Adrenal gland (tissue), 12 donors: Measurements from ENCODE around the gene CDH3. TPM values are rescaled to one million over a fixed set of nuclear protein-coding genes. Genes with fewer than 3 reads are reported as not detected.

Source experiments
- DNase-seq, 7 donors: peaks; one replicate each; pipeline ENCODE4 v3.0.0-alpha.2; 2019 to 2020
- H3K27ac ChIP-seq, 5 donors: fragments of 200-600 bp; sonication (generic) in 4 of 5; 1 replicate in 3 of 5; 2 replicates in 2 of 5; pipeline versions ENCODE4 v1.5.1 to v1.8.0; 2016 to 2020; ENCODE audit warnings: mild to moderate bottlenecking in 1 of 5
- H3K27me3 ChIP-seq: fragments of 200-600 bp; 2 replicates; pipeline ENCODE4 v1.8.0; 2021
- H3K36me3 ChIP-seq, 2 donors: fragments of 200-600 bp; replicated peaks in 1 of 2; 1 replicate in 1 of 2; 2 replicates in 1 of 2; pipeline versions ENCODE4 v1.5.1 to v1.8.0; 2018 to 2022
- H3K4me1 ChIP-seq, 2 donors: fragments of 200-600 bp; replicated peaks in 1 of 2; 1 replicate in 1 of 2; 2 replicates in 1 of 2; pipeline versions ENCODE4 v1.5.1 to v1.8.0; 2018 to 2021
- H3K4me3 ChIP-seq, 4 donors: fragments of 200-600 bp; sonication (generic) in 3 of 4; one replicate each; pipeline ENCODE4 v1.5.1; 2016 to 2018
- H3K9me3 ChIP-seq, 3 donors: fragments of 200-600 bp; sonication (generic) in 1 of 3; replicated peaks in 1 of 3; 1 replicate in 2 of 3; 2 replicates in 1 of 3; pipeline versions ENCODE4 v1.5.1 to v1.8.0; 2016 to 2021
- CTCF ChIP-seq, 6 experiments: fragments of 450-650 bp in 4 of 6; fragments of 200-600 bp in 2 of 6; sonication (generic) in 1 of 6; IDR thresholded peaks; 1 replicate in 5 of 6; 2 replicates in 1 of 6; pipeline versions ENCODE4 v1.5.1 to v1.8.0; 2016 to 2021; ENCODE audit warnings: antibody characterized with exemption in 6 of 6, mild to moderate bottlenecking in 2 of 6, moderate library complexity in 1 of 6
- POLR2A ChIP-seq, 2 donors: fragments of 450-650 bp; IDR thresholded peaks; one replicate each; pipeline ENCODE4 v1.6.1; 2017; ENCODE audit warnings: antibody characterized with exemption in 2 of 2, mild to moderate bottlenecking in 2 of 2, moderate library complexity in 1 of 2
- WGBS, 4 donors: extraction: QIAGEN DNeasy Blood & Tissue Kit in 2 of 4; methylation state at CpG; one replicate each; pipeline versions ENCODE4 v1.1.5 to v1.1.7; 2013 to 2017; 5-methylcytosine and 5-hydroxymethylcytosine counted together
- intact Hi-C, 2 donors: fragments of 100-400 bp; cut with DNase I; formaldehyde crosslinking; loops; one replicate each; pipeline versions ENCODE4 v1.14.1 to v1.15.0; 2022 to 2023
- polyA plus RNA-seq, 3 donors: library from polyadenylated mRNA; stranded (reverse); fragments of 200-250 nt in 2 of 3; fragments of 350-450 nt in 1 of 3; fragmentation: Illumina TruSeq in 1 of 3; extraction: RNeasy Lipid Tissue Mini Kit (QIAGEN cat#74804) in 1 of 3; gene quantifications; one replicate each; pipeline ENCODE4 v1.2.3, GENCODE V29; 2013 to 2014
- total RNA-seq, 9 donors: library from RNA; depleted of rRNA in 4 of 9; stranded (reverse); fragments of >200 nt in 4 of 9; fragments of 120-200 nt in 1 of 9; fragmentation: NEBNext Ultra II Directional in 1 of 9; extraction: Animal tissue kit (Norgen Biotek cat#: 25700) in 1 of 9; gene quantifications; one replicate each; pipeline versions ENCODE4 v1.1.0 to v1.2.4, GENCODE V29; 2013 to 2023
- donor health status: healthy with polysubstance abuse.
- donor health status: Bipolar disorder and iron deficiency.
- donor health status: DM: yes; HTN: yes; CAD: no.
- donor health status: DM: no; HTN: no; CAD: no.
- donor health status: DM: no; HTN: no; CAD: no.
- donor health status: DM: yes; HTN: yes; CAD: no.

CDH3 gene
- total and polyA plus RNA-seq, 12 donors: 0.16 to 3.3 (median 1.0) TPM; not detected in 1

DNA sequence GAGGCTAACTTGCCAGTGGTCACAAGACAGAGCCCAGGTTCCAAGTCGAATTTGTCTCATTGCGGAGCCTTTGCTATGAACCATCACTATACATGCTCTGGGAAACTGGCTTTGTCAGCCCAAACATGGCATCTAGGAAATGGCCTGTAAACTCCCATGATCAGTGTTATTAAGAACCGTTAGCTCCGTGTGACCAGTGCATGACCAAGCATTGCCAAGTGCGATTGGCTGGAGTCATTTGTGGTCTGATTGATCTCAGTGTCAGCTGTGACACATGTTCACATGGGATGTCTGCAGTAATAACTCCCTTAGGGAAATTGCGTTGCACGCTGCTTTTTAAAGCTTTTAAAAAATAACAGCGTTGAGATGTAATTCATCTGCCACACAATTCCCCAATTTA lies 18.6 kb upstream of the CDH3 start:
- intact Hi-C loops: no loop called here
- Histone ChIP-seq H3K27ac (no peak overlapping the region), H3K36me3 (no peaks in the 10 kb centered on the region), H3K4me3 (no peak overlapping the region), H3K4me1 (no peaks in the 10 kb centered on the region), H3K9me3 (no peaks in the 10 kb centered on the region), H3K27me3 (no peaks in the 10 kb centered on the region)
- 83 to 90% (median 88%) methylated on average over 8 of the region's 8 CpGs for WGBS, 4 donors
- no peak for DNase-seq
- TF ChIP-seq POLR2A (IDR thresholded peaks at IDR 0.05) (no peak), CTCF (IDR thresholded peaks at IDR 0.05) (no peak)

DNA sequence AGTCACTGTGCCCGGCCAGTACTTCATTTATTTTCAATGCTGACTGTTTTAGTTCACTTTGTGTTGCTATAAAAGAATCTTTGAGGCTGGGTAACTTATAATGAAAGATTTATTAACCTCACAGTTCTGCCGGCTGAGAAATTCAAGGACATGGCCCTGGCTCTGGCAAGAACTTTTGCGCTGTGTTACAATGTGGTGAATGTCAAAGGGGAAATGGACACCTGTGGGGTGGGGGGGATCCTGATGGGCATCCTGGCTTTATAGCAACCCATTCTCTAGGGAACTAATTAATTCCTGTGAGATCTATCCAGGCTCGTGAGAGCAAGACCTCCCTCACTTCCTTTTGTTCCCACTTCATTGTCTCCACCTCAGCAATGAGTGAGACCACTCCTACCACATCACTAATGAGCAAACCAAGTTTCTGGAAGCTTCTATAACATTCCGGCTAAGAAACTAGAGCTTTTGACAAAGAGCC lies 17.1 kb upstream of the CDH3 start:
- H3K4me1 ChIP-seq: no peaks in the 10 kb centered on the region
- peak in 5 of 7 donors; percentile 17 to 32 (median 21) for DNase-seq
- intact Hi-C loops: no loop called here

DNA sequence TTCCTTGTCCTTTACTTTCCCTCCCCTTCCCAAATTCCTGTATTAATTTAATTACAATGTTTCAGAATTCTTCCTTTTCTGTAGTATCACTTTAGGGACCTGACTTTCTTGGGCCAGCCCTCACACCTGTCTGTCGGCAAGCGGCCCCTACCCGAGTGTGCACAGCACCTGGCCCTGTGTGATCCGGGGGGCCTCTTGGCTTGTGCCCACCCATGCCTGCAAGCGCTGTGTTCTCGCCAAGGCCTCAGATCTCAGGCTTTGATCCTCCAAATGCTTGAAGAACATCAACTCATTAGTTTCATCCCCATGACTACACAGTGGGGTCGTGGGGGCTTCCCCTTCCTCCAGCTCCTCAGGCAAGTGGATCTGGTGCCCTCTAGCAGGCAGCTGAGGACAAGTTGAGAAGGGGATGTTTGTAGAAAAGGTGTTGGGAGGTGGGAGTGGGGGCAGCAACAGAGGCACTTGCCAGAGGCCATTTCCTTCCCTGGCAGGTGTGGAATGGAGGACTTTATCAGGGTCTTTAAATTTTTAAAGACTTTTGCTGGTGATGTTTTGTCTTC lies 15.7 kb upstream of the CDH3 start:
- no peaks in the 10 kb centered on the region for H3K4me1 ChIP-seq
- no peaks in the 10 kb centered on the region for H3K36me3 ChIP-seq
- H3K9me3 ChIP-seq: no peaks in the 10 kb centered on the region
- no peak overlapping the region for H3K4me3 ChIP-seq
- 70 to 79% (median 72%) methylated on average over 6 to 7 of the region's 7 CpGs for WGBS, 4 donors
- intact Hi-C loops: no loop called here
- TF ChIP-seq CTCF (IDR thresholded peaks at IDR 0.05) (no peak), POLR2A (IDR thresholded peaks at IDR 0.05) (no peak)
- H3K27me3 ChIP-seq: no peaks in the 10 kb centered on the region
- no peak overlapping the region for H3K27ac ChIP-seq
- no peak for DNase-seq

More for the DNA sequence above, 17.1 kb upstream of the CDH3 start:
- H3K9me3 ChIP-seq: no peaks in the 10 kb centered on the region
- no peak for TF ChIP-seq POLR2A (IDR thresholded peaks at IDR 0.05)
- no peak for TF ChIP-seq CTCF (IDR thresholded peaks at IDR 0.05)
- no peaks in the 10 kb centered on the region for H3K27me3 ChIP-seq
- H3K36me3 ChIP-seq: no peaks in the 10 kb centered on the region
- WGBS, 4 donors: 23 to 36% (median 29%) methylated on average over 5 of the region's 5 CpGs
- no peak overlapping the region for H3K4me3 ChIP-seq
- H3K27ac ChIP-seq: no peak overlapping the region

- H3K4me3 ChIP-seq: no peak overlapping the region
- H3K4me1 ChIP-seq: no peaks in the 10 kb centered on the region
- no peaks in the 10 kb centered on the region for H3K27me3 ChIP-seq
- DNase-seq: no peak
- TF ChIP-seq CTCF (IDR thresholded peaks at IDR 0.05) (no peak), POLR2A (IDR thresholded peaks at IDR 0.05) (no peak)
- H3K36me3 ChIP-seq: no peaks in the 10 kb centered on the region
- intact Hi-C loops: no loop called here
- WGBS, 4 donors: 54 to 68% (median 64%) methylated on average over 12 of the region's 12 CpGs
- H3K27ac ChIP-seq: peak overlapping the region in 1 of 5 donors; percentile 49
- no peaks in the 10 kb centered on the region for H3K9me3 ChIP-seq
Measured at GRCh38 chr16:68636064-68636560, 9.0 kb upstream of the CDH3 start.
